ENCODE data around the gene PDCD11. TPM values are rescaled to one million over a fixed set of nuclear protein-coding genes. Genes with fewer than 3 reads are reported as not detected.
A peak's percentile ranks its signal among the peaks of the same experiment; 100 is the strongest.
"Not testable (repeated sequence)": the region's sequence is repeated elsewhere in the genome, so short reads cannot be mapped to it uniquely, and the experiment has no call there.

The PDCD11 gene
- total RNA-seq, 2 donors from 2014 or later = 62.3 to 65.8 TPM

GRCh38 chr10:103481974-103482531, 85.6 kb downstream of the PDCD11 start:
- Mint-ChIP-seq H3K27ac (no peak overlapping the region), H3K4me3 (no peak overlapping the region), H3K27me3 (ENCODE audit: insufficient read depth) (peaks cover 3% of the 10 kb centered on the region), H3K9me3 (no peaks in the 10 kb centered on the region), H3K4me1 (no peaks in the 10 kb centered on the region), H3K36me3 (ENCODE audit: low read depth) (no peaks in the 10 kb centered on the region)
- Histone ChIP-seq H3K27me3 (ENCODE audit: control insufficient read depth, insufficient read depth, low read length, poor library complexity, severe bottlenecking) (no peaks in the 10 kb centered on the region), H3K4me1 (ENCODE audit: control insufficient read depth, insufficient read depth, low read length) (no peaks in the 10 kb centered on the region), H3K9me3 (ENCODE audit: control insufficient read depth, low read length) (no peaks in the 10 kb centered on the region), H3K9ac (ENCODE audit: extremely low read depth, low read length, poor library complexity, severe bottlenecking) (no peak overlapping the region), H3K27ac (ENCODE audit: low read depth, low read length) (no peak overlapping the region), H3K36me3 (ENCODE audit: control insufficient read depth, insufficient read depth, low read length) (no peaks in the 10 kb centered on the region), H3K4me3 (ENCODE audit: low read length) (no peak overlapping the region)
- no peak for DNase-seq
- TF ChIP-seq, protein P1, sequence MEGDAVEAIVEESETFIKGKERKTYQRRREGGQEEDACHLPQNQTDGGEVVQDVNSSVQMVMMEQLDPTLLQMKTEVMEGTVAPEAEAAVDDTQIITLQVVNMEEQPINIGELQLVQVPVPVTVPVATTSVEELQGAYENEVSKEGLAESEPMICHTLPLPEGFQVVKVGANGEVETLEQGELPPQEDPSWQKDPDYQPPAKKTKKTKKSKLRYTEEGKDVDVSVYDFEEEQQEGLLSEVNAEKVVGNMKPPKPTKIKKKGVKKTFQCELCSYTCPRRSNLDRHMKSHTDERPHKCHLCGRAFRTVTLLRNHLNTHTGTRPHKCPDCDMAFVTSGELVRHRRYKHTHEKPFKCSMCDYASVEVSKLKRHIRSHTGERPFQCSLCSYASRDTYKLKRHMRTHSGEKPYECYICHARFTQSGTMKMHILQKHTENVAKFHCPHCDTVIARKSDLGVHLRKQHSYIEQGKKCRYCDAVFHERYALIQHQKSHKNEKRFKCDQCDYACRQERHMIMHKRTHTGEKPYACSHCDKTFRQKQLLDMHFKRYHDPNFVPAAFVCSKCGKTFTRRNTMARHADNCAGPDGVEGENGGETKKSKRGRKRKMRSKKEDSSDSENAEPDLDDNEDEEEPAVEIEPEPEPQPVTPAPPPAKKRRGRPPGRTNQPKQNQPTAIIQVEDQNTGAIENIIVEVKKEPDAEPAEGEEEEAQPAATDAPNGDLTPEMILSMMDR (conservative IDR thresholded peaks at IDR 0.05) = peak; percentile 78
- 76 to 80% methylated on average over 10 to 11 of the region's 12 CpGs for WGBS, 2 experiments (ENCODE audit: insufficient coverage in 1 of 2, insufficient read length in 1 of 2)

DNA sequence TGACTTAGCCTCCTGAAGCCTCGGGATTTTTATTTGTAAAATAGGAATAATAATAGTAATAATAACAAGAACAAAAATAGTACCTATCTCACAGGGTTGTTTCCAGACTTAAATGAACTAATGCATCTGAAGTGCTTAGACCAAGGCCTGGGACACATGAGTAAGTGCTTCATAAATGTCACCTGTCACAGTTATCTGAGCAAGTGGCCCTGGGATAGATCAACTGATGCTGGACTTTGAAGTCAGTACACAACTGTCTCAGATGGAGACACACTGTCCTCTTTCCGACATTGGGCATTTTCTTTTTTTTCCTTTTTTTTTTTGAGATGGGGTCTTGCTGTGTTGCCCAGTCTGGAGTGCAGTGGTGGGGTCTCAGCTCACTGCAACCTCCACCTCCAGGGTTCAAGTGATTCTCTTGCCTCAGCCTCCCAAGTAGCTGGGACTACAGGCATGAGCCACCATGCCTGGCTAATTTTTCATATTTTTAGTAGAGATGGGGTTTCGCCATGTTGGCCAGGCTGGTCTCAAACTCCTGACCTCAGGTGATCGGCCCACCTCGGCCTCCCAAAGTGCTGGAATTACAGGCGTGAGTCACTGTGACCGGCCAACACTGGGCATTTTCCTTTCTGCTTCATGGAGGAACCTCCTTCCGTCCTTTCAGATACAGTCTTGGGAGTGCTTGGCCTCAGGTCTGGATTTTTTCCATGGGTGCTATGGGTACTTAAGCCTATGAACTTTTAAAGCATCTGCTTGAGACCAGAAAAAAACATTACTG, 90.4 kb downstream of the PDCD11 start:
- 90 to 91% methylated on average over 6 to 7 of the region's 8 CpGs for WGBS, 2 experiments (ENCODE audit: insufficient coverage in 1 of 2, insufficient read length in 1 of 2)

DNA sequence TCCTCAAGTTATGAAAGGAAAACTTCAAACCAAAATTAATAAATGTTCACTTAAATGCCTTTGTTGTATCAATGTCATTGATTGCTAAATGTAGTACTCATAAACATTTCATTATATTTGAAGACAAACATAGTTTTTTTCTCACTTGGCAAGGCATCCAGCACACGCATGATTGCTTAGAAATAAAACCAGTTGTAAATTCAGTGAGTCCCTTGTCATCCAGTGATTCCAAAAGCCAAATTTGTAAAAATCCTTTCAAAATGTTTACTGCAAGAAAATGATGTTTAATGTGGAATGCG, 90.9 kb downstream of the PDCD11 start:
- peaks cover 25% of the 10 kb centered on the region for H3K27me3 Mint-ChIP-seq (ENCODE audit: insufficient read depth)
- no peaks in the 10 kb centered on the region for H3K9me3 Mint-ChIP-seq
- Histone ChIP-seq H3K4me3 (ENCODE audit: low read length) (no peak overlapping the region), H3K36me3 (ENCODE audit: control insufficient read depth, insufficient read depth, low read length) (no peaks in the 10 kb centered on the region), H3K27me3 (ENCODE audit: control insufficient read depth, insufficient read depth, low read length, poor library complexity, severe bottlenecking) (peaks cover 4% of the 10 kb centered on the region), H3K4me1 (ENCODE audit: control insufficient read depth, insufficient read depth, low read length) (no peaks in the 10 kb centered on the region), H3K27ac (ENCODE audit: low read depth, low read length) (no peak overlapping the region), H3K9ac (ENCODE audit: extremely low read depth, low read length, poor library complexity, severe bottlenecking) (no peak overlapping the region), H3K9me3 (ENCODE audit: control insufficient read depth, low read length) (no peaks in the 10 kb centered on the region)
- H3K4me3 Mint-ChIP-seq = no peak overlapping the region
- no peaks in the 10 kb centered on the region for H3K36me3 Mint-ChIP-seq (ENCODE audit: low read depth)
- 86 to 96% methylated on average over 1 to 2 of the region's 2 CpGs for WGBS, 2 experiments (ENCODE audit: insufficient coverage in 1 of 2, insufficient read length in 1 of 2)
- TF ChIP-seq, protein P1 (conservative IDR thresholded peaks at IDR 0.05) = no peak
- H3K27ac Mint-ChIP-seq = no peak overlapping the region
- peaks cover 5% of the 10 kb centered on the region for H3K4me1 Mint-ChIP-seq
- no peak for DNase-seq

More for the DNA sequence above, 90.4 kb downstream of the PDCD11 start:
- H3K4me1 Mint-ChIP-seq; H3K4me1 ChIP-seq (ENCODE audit: control insufficient read depth, insufficient read depth, low read length); H3K9me3 ChIP-seq (ENCODE audit: control insufficient read depth, low read length); H3K36me3 ChIP-seq (ENCODE audit: control insufficient read depth, insufficient read depth, low read length); DNase-seq; H3K4me3 ChIP-seq (ENCODE audit: low read length); H3K36me3 Mint-ChIP-seq (ENCODE audit: low read depth); H3K4me3 Mint-ChIP-seq; H3K27me3 ChIP-seq (ENCODE audit: control insufficient read depth, insufficient read depth, low read length, poor library complexity, severe bottlenecking); H3K27ac Mint-ChIP-seq; H3K9me3 Mint-ChIP-seq; H3K9ac ChIP-seq (ENCODE audit: extremely low read depth, low read length, poor library complexity, severe bottlenecking); H3K27ac ChIP-seq (ENCODE audit: low read depth, low read length): not testable (repeated sequence)
- H3K27me3 Mint-ChIP-seq (ENCODE audit: insufficient read depth) = peaks cover 20% of the 10 kb centered on the region

Measured in endodermal cell (in vitro differentiated cells).